Pulmonary artery endothelial cell (primary cell): ENCODE data around the gene FTSJ3. TPM values are rescaled to one million over a fixed set of nuclear protein-coding genes. Genes with fewer than 3 reads are reported as not detected.
A peak's percentile ranks its signal among the peaks of the same experiment; 100 is the strongest.
"Not testable (repeated sequence)": the region's sequence is repeated elsewhere in the genome, so short reads cannot be mapped to it uniquely, and the experiment has no call there.

Experiments
- DNase-seq: peaks from one replicate; pipeline ENCODE4 v3.0.0-alpha.2; 2011; ENCODE audit warnings: low read depth, low spot score
- total RNA-seq: library from RNA; depleted of rRNA; stranded (reverse); fragments of >200 nt; gene quantifications from 2 replicates; pipeline ENCODE4 v1.2.3, GENCODE V29; 2014

The FTSJ3 gene
- total RNA-seq: 64.3 and 102 TPM in 2 replicates

GRCh38 chr17:63827002-63827800 is at the start of gene FTSJ3, which contains the start of gene PSMC5:
Gene FTSJ3 (minus strand): TSS chr17:63827663. CDS start chr17:63826902, 761 bp downstream.
Gene PSMC5 (plus strand): TSS chr17:63827431. CDS start chr17:63827491, 60 bp downstream.
- DNase-seq: peak; percentile 84

DNA sequence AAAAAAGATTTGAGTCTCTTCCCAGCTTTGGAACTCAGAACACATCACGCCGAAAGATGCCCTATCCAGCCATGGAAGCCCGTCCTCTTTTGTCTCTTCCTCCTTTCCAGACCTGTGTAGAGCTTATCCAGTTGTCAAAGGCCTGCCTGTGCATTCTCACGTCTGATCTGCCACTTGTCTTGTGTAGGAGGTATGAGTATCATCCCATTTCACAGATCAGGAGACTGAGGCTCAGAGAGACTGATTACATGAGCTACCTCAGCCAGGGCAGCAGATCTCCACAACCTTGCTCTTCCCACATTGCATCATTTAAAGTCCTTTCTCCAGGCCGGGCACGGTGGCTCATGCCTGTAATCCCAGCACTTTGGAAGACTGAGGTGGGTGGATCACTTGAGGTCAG is 47.2 kb upstream of the FTSJ3 start:
- DNase-seq: not testable (repeated sequence)

GRCh38 chr17:63874061-63874626 is 46.7 kb upstream of the FTSJ3 start:
- DNase-seq: not testable (repeated sequence)

GRCh38 chr17:63873577-63873976 is 46.1 kb upstream of the FTSJ3 start, which contains the start of gene CSH2:
Gene CSH2 (minus strand): TSS chr17:63873677. CDS start chr17:63873614, 63 bp downstream.
- not testable (repeated sequence) for DNase-seq

DNA sequence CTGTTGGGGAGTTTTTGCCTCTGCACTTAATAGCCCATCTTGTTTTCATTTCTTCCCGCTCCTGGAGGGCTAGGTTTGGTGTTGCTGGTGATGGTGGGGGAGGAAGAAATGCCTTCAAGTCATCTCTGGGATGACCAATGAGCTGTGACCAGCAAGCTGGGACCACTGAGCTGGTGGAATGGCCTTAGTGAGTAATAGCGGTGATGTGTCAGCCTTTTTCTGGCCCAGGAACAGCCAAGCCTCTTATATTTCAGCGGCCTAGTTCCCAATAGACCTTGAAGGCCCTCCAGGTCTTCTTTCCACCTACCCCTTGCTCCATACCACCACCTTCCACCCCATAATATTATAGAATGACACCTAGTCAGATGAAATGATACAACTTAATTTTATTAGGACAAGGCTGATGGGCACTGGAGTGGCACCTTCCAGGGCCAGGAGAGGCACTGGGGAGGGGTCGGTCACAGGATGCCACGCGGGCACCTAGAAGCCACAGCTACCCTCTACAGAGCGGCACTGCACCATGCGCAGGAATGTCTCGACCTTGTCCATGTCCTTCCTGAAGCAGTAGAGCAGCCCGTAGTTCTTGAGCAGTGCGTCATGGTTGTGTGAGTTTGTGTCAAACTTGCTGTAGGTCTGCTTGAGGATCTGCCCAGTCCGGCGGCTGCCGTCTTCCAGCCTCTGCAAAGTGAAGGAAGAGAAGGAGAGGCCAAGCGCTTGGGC is 44.3 kb upstream of the FTSJ3 start:
- DNase-seq: not testable (repeated sequence)

DNA sequence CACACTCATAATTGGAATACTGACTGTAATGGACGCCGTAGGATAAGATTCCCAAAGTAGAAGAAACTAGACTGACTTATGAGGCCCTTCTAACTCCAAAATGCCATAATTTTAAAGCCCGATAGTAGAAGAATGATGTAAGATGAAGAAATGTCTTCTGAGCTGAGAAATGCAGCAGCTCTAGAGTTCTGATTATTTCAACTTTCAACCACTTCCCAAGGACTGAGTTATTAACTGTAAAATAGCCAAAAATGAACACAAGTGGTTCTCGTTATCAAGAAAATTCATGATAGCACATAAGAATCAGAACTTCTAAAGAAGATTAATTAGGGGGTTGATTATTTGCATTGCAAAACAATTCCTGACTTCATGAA is 42.8 kb upstream of the FTSJ3 start:
- DNase-seq: not testable (repeated sequence)

- not testable (repeated sequence) for DNase-seq
Observed at GRCh38 chr17:63869491-63870291, 42.2 kb upstream of the FTSJ3 start.

DNA sequence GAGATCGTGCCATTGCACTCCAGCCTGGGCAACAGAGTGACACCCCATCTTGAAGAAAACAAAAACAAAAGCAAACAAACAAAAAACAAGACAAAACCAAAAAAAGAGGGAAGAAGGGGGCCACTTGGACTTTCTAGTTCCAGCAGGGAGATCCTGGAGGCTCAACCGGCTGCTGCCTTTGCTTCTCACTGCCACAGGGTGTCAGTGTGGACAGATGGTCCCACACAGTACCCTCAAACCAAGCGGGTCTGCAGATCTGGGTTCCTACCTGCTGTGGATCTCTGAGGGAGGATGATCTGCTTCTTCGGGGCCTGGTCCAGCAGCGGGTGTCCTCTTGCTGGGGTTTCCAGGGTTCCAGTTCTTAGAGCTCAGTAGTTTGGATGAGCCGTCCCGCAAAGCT is 39.2 kb upstream of the FTSJ3 start:
- not testable (repeated sequence) for DNase-seq

DNA sequence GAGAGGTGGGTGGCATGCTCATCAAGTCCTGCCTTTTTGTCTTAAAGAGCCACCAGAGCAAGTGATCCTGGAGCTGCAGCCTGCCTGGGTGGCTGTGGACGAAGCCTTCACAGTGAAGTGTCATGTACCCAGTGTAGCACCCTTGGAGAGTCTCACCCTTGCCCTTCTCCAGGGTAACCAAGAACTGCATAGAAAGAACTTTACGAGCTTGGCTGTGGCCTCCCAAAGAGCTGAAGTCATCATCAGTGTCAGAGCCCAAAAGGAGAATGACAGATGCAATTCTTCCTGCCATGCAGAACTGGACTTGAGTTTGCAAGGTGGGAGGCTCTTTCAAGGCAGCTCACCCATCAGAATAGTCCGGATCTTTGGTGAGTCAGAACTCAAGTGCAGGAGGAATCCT is 31.8 kb upstream of the FTSJ3 start:
- no peak for DNase-seq

DNA sequence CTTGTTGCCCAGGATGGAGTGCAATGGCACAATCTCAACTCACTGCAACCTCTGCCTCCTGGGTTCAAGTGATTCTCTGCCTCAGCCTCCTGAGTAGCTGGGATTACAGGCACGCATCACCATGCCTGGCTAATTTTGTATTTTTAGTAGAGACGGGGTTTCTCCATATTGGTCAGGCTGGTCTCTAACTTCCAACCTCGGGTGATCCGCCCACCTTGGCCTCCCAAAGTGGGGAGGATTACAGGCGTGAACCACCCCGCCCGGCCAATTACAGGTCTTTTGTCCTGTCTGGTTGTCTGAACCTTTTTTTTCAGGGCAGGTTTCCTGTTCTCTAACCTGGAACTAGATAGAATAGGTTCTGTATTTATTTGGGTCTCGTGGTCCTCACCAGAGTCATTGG is 29.0 kb upstream of the FTSJ3 start:
- DNase-seq: not testable (repeated sequence)

- DNase-seq: no peak
Observed at GRCh38 chr17:63855185-63855584, 27.7 kb upstream of the FTSJ3 start.

GRCh38 chr17:63854709-63855108 is 27.2 kb upstream of the FTSJ3 start:
- no peak for DNase-seq

DNA sequence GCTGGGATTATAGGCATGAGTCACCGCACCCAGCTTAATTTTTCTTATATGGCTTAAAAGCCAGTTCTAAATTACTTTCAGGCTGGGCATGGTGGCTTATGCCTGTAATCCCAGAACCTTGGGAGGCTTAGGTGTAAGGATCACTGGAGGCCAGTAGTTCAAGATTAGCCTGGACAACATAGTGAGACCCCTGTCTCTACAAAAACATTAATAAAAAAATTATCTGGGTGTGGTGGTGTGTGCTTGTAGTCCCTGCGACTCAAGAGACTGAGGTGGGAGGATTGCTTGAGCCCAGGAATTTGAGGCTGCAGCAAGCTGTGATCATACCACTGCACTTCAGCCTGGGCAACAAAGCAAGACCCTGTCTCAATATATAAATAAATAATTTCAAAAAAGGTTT is 25.8 kb upstream of the FTSJ3 start:
- no peak for DNase-seq

DNA sequence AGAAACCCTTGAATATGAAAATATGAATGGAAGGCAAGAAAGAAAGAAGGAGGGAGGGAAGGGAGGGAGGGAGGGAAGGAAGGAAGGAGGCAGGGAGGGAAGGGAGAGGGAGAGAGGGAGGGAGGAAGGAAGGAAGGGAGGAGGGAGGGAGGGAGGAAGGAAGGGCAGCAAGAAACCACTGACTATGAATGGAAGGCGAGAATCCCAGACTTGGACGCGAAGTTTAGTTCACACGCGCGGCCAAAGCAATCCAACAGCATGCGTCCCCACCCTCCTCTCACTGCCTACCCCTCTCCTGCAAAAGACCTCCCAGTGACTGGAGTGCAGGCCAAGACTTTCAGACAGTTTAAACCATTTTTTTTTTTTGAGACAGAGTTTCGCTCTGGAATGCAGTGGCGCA is 22.9 kb upstream of the FTSJ3 start:
- no peak for DNase-seq

DNA sequence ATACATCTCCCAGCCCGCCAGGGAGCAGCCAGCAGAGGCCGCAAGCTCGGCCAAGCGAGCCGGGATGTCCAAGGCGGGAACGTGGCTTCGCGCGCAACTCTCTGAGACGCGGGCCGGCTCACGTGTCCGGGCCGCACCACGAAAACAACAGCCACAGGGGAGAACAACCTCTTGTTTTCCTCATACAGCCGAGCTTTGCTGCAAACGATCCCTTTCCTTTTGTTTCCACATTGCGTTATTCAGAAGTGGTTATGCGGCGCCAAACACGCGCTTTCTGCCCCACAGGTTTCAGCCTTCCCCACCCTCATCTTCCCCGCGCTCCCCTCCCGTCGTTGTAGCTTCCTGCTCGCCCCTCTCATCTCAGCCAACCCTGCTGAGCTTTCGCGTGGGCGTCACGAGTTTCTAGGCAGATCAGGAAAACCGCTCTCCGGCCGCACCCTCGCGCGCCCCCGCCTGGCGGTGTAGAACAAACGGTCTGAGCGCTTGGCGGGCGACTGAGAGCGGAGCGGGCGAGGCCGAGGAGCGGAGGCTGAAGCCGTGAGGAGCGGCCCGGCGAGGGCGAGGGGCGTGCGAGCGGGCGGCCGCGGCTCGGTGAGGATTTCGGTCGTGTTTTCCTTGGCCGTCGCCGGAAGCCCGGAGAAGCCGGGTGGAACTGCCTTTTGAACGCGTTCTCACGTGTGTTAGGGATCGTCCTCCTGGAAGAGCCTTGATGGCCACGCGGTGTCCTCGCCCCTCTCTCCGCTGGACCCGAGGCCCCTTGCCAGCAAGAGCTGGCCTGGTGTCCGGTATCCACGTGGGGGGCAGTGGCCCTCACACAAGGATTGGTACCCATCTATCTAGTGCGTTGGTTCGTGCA is 21.6 kb upstream of the FTSJ3 start:
- DNase-seq: peak; percentile 53

- no peak for DNase-seq
Observed at GRCh38 chr17:63847525-63848249, 20.2 kb upstream of the FTSJ3 start.

DNA sequence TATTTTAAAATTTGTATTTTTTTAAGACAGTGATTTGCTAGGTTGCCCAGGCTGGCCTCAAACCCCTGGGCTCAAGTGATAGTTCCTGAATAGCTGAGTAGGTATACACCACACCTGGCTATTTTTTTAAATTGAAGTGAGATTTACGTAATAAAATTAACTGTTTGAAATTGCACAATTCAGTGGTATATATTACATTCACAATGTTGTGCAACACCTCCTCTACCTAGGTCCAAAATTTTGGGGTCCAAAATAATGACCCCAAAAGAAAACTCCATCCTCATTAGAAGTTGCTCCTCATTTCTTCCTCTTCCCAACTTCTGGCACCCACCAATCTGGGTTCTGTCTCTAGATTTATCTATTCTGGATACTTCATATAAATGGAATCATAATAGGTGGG is 18.0 kb upstream of the FTSJ3 start:
- no peak for DNase-seq

DNA sequence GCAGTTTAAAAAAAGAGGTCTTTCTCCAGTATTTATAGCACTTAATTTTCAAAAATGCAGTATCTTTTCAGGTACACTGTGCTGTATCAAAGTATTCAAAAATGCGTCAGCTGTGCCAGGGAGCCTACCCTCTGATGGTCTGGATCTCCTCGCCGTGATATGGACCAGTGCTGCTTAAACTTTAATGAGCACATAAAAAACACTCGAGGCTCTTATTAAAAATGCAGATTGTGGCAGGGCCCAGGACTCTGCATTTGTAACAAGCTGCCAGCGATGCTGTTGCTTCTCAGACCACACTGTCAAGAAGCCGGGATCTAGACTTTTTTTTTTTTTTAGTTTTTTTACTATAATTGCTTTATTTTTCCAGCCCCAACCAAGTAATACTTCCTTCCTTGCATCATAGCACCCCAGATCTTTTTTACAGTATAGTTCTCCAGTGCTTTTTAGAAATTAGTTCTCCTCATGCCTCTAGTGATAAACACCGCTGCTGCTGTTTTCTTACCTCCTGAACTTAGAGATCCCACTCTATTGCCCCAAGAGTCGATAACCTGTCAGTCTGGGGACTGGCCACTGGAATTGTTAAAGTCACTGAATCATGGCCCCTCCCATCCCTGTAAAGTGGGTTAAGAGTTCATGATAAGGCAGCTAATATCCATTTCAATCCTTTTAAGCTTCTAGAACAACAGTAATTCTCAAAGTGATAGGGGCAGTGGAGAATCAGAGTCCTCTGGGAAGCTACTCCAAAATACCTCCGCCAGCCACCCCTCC is 16.6 kb upstream of the FTSJ3 start:
- no peak for DNase-seq

DNA sequence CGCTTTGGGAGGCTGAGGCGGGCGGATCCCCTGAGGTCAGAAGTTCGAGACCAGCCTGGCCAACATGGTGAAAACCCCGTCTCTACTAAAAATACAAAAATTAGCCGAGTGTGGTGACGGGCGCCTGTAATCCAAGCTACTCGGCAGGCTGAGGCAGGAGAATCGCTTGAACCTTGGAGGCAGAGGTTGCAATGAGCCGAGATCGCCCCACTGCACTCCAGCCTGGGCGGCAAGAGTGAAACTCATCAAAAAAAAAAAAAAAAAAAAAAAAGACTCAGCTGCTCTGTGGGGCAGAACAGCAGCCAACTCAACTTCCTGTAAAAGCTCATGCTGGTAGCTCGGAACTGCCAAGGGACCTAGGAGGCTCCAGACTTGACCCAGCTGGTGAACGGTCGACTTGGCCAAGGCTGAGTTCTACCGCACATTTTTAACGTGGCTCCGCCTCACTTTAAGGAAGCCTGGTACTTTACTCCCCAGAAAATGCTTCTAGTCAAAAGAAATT is 16.0 kb upstream of the FTSJ3 start:
- not testable (repeated sequence) for DNase-seq
